Activated CD4-positive, alpha-beta memory T cell treated with anti-CD3 and anti-CD28 coated beads, Interleukin-2, amount 10 ng/mL, durations not matched to agents 7 days and 5 days (primary cell): Measurements from ENCODE around the gene EFHC2. TPM values are rescaled to one million over a fixed set of nuclear protein-coding genes. Genes with fewer than 3 reads are reported as not detected.

Experiments used
- CTCF ChIA-PET: fragments of 350-600 bp; sonication (Branson Sonifier 250); formaldehyde crosslinking; loops from one replicate; lab custom pipeline; 2021; ENCODE audit warnings: antibody characterized with exemption, inconsistent platforms; lab: Charles Lee
- POLR2A ChIA-PET: fragments of 350-600 bp; sonication (Branson Sonifier 250); formaldehyde crosslinking; loops from one replicate; lab custom pipeline; 2021; ENCODE audit warnings: antibody characterized with exemption; lab: Charles Lee
- DNase-seq: peaks from one replicate; pipeline ENCODE4 v3.0.0-alpha.2; 2020
- H3K27ac Mint-ChIP-seq: one replicate; pipeline ENCODE4 v1.8.0; 2021; ENCODE audit warnings: mild to moderate bottlenecking, mixed read lengths
- H3K27me3 Mint-ChIP-seq: one replicate; pipeline ENCODE4 v1.8.0; 2021; ENCODE audit warnings: mixed read lengths
- H3K36me3 Mint-ChIP-seq: one replicate; pipeline ENCODE4 v1.8.0; 2021; ENCODE audit warnings: low read depth, mixed read lengths
- H3K4me1 Mint-ChIP-seq: one replicate; pipeline ENCODE4 v1.8.0; 2021; ENCODE audit warnings: mixed read lengths
- H3K4me3 Mint-ChIP-seq: one replicate; pipeline ENCODE4 v1.8.0; 2021; ENCODE audit warnings: mild to moderate bottlenecking, mixed read lengths
- H3K9me3 Mint-ChIP-seq: one replicate; pipeline ENCODE4 v1.8.0; 2021; ENCODE audit warnings: mixed read lengths
- total RNA-seq, 2 experiments: library from RNA; stranded (reverse); gene quantifications; one replicate each; pipeline ENCODE4 v1.2.3, GENCODE V29; 2021

The EFHC2 gene
- under 1 TPM; 0.63 TPM for total RNA-seq

DNA sequence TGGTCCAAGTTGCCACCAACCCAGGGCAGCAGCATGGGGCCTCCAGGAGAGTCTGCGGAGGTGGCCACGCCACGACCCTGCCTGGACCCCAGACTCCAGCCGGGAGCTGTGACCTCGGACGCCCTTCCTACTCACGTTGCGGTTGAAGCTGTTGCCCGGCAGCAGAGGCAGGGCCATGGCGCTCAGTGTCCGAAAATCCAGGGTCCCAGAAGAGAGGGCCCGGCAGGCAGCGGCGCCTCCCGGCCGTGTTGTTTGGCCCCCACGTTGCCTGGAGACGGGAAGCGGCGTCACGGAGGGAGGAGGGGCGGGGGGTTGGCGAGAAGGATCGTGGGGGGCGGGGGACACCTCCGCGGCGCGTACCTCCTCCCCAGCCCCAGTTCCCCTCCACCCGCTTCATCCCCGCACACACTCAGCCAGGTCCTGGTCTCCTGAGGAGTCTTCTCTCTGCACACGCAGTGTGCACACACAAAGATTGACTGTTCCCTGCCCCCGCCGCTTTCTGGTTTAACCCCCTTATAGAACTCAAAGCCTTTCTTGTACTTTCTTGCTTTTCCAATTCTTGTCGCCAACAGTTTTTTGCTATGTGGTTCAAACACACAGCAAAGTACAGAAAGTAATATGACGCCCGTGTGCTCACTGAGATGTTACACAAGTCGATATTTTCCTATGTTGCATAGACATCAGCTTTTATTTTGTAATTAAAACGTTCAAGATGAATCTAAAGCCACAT is at the start of gene EFHC2:
Gene EFHC2, minus strand, starts transcription at position 261 of the 730 bp plus-strand sequence. Its CDS starts 84 bp downstream, at position 177.
- no peaks in the 10 kb centered on the region for H3K27me3 Mint-ChIP-seq
- no peaks in the 10 kb centered on the region for H3K36me3 Mint-ChIP-seq
- peak within 1 kb of the TSS; percentile 72 for H3K4me3 Mint-ChIP-seq
- ChIA-PET POLR2A (interaction anchor here (1.7 kb wide), 1 partner anchor 90 kb away, joined by 8 read pairs; no protein-coding TSS in a partner anchor), CTCF (no interaction called here)
- DNase-seq = peak; percentile 55
- H3K27ac Mint-ChIP-seq = peak within 1 kb of the TSS; percentile 86
- H3K4me1 Mint-ChIP-seq = peaks cover 20% of the 10 kb centered on the region
- no peaks in the 10 kb centered on the region for H3K9me3 Mint-ChIP-seq

DNA sequence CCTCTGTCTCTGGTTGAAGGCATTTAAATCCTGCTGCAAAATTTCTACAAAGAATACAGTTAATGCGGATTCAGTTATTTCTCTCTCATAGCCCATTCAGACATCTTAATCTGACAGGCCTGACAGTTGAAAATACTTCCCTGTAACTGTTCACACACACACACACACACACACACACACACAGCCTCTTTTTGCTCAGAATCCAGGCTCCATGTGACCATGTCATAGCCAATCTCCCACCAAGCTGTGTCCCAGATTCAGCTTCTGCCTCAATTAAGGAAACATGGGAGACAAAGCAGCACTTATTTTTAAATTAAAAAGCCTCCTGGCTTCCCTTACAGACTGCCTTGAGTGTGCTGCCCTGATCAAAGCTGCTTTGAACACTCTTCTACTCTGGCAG is 49.3 kb upstream of the EFHC2 start:
- Mint-ChIP-seq H3K36me3 (no peaks in the 10 kb centered on the region), H3K27me3 (no peaks in the 10 kb centered on the region), H3K4me3 (no peak overlapping the region), H3K9me3 (no peaks in the 10 kb centered on the region), H3K4me1 (no peaks in the 10 kb centered on the region), H3K27ac (no peak overlapping the region)
- CTCF ChIA-PET = no interaction called here
- POLR2A ChIA-PET = no interaction called here
- no peak for DNase-seq

- Mint-ChIP-seq H3K27ac (no peak overlapping the region), H3K4me1 (no peaks in the 10 kb centered on the region), H3K9me3 (no peaks in the 10 kb centered on the region), H3K36me3 (no peaks in the 10 kb centered on the region), H3K4me3 (no peak overlapping the region), H3K27me3 (no peaks in the 10 kb centered on the region)
- no peak for DNase-seq
- ChIA-PET POLR2A (no interaction called here), CTCF (no interaction called here)
These were observed 41.3 kb upstream of the EFHC2 start for GRCh38 chrX:44384688-44385338.

GRCh38 chrX:44382871-44383270 is 39.4 kb upstream of the EFHC2 start:
- ChIA-PET CTCF (no interaction called here), POLR2A (no interaction called here)
- Mint-ChIP-seq H3K27me3 (no peaks in the 10 kb centered on the region), H3K27ac (no peak overlapping the region), H3K4me3 (no peak overlapping the region), H3K4me1 (no peaks in the 10 kb centered on the region), H3K9me3 (no peaks in the 10 kb centered on the region), H3K36me3 (no peaks in the 10 kb centered on the region)
- DNase-seq = no peak

DNA sequence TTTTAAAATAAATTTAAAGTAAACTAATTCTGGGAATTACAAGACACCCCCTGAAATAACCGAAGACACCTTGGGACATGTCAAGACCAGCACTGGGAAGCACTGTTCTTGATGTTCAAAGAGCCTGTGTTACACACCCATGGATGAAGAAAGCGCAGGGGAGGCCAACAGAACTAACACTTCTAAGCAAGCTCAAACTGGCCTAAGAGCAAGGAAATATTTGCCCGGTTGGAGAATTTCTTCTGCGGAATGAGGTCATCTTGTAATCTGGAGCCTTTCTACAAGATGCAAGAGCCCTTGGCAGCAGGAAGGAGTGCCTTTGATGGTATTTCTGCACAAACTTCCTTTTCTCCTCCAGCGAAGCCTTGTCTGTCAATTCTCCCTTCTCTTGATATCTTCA is 9.3 kb upstream of the EFHC2 start:
- H3K27ac Mint-ChIP-seq = no peak overlapping the region
- DNase-seq = no peak
- no peaks in the 10 kb centered on the region for H3K27me3 Mint-ChIP-seq
- H3K4me1 Mint-ChIP-seq = no peaks in the 10 kb centered on the region
- H3K4me3 Mint-ChIP-seq = no peak overlapping the region
- H3K36me3 Mint-ChIP-seq = no peaks in the 10 kb centered on the region
- no peaks in the 10 kb centered on the region for H3K9me3 Mint-ChIP-seq
- CTCF ChIA-PET = no interaction called here
- POLR2A ChIA-PET = no interaction called here

GRCh38 chrX:44349561-44349960 is 6.1 kb upstream of the EFHC2 start:
- Mint-ChIP-seq H3K27me3 (no peaks in the 10 kb centered on the region), H3K36me3 (no peaks in the 10 kb centered on the region), H3K27ac (no peak overlapping the region), H3K9me3 (no peaks in the 10 kb centered on the region), H3K4me3 (no peak overlapping the region), H3K4me1 (peaks cover 10% of the 10 kb centered on the region)
- CTCF ChIA-PET = no interaction called here
- no peak for DNase-seq
- POLR2A ChIA-PET = no interaction called here

DNA sequence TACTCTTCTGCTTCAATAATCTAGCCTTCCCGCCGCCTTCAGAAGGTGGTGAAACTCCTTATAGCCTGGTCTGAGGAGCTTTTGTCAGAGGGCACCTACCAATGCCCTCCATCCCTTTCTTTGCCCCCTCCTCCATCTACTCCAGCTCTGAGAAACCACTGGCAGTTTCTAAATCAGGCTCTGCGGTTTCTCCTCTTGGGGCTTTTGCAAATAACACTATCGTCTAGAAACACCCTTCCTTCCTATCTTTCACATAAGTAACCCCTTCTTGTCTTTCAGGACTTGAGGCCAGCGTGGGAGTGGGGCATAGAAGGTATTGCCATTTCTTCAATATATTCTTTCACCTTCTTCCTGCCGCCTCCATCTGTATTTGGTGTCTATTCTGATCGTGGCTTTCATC is 1.2 kb upstream of the EFHC2 start:
- H3K27me3 Mint-ChIP-seq = no peaks in the 10 kb centered on the region
- H3K27ac Mint-ChIP-seq = peak overlapping the region; percentile 86
- DNase-seq = peak; percentile 21
- POLR2A ChIA-PET = interaction anchor here (0.5 to 1.7 kb wide), 2 partner anchors 91 to 837 kb away, joined by 4 to 8 read pairs; no protein-coding TSS in a partner anchor
- CTCF ChIA-PET = no interaction called here
- H3K4me1 Mint-ChIP-seq = peaks cover 20% of the 10 kb centered on the region
- H3K9me3 Mint-ChIP-seq = no peaks in the 10 kb centered on the region
- no peaks in the 10 kb centered on the region for H3K36me3 Mint-ChIP-seq
- peak overlapping the region; percentile 72 for H3K4me3 Mint-ChIP-seq

DNA sequence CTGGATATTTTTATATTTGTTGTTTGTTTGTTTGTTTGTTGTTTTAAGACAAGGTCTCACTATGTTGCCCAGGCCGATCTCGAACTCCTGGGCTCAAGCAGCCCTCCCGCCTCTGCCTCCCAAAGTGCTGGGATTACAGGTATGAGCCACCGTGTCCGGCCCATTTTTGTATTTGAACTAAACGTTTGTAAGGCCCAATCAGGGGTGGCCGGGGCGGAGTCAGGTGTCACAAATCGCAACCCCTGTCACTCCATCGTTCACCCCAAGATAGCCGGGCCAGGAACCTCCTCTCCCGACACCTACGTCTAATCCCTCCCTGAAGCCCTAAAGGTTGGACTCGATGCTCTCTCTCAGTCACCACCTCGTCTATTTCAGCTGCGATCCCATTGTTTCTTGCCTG is 722 bp upstream of the EFHC2 start:
- no peaks in the 10 kb centered on the region for H3K36me3 Mint-ChIP-seq
- H3K27me3 Mint-ChIP-seq = no peaks in the 10 kb centered on the region
- H3K27ac Mint-ChIP-seq = peak overlapping the region; percentile 86
- peaks cover 20% of the 10 kb centered on the region for H3K4me1 Mint-ChIP-seq
- ChIA-PET POLR2A (interaction anchor here (0.5 to 1.7 kb wide), 2 partner anchors 91 to 838 kb away, joined by 4 to 8 read pairs; no protein-coding TSS in a partner anchor), CTCF (no interaction called here)
- peak; percentile 75 for DNase-seq
- no peaks in the 10 kb centered on the region for H3K9me3 Mint-ChIP-seq
- H3K4me3 Mint-ChIP-seq = peak overlapping the region; percentile 72

- Mint-ChIP-seq H3K9me3 (no peaks in the 10 kb centered on the region), H3K4me3 (peak overlapping the region; percentile 72), H3K27me3 (no peaks in the 10 kb centered on the region), H3K36me3 (no peaks in the 10 kb centered on the region), H3K27ac (no peak overlapping the region), H3K4me1 (peaks cover 20% of the 10 kb centered on the region)
- ChIA-PET CTCF (no interaction called here), POLR2A (no interaction called here)
- DNase-seq = no peak
These were observed 606 bp downstream of the EFHC2 start for GRCh38 chrX:44342866-44343265.

DNA sequence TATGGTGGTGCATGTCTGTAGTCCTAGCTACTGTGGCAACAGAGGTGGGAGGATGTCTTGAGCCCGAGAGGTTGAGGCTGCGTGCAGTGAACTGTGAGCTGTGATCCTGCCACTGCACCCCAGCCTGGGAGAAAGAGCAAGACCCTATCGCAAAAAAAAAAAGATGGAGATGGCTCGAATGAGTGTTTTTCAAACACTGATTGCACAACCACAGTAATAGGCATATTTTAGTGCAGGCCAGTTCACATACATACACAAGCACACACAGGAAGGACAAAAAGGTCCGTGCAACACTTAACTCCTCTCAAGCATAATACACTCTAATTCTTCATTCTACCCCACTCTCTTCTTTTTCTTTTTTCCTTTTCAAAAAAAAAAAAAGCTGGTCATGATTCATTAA is 5.1 kb downstream of the EFHC2 start:
- Mint-ChIP-seq H3K27ac (no peak overlapping the region), H3K9me3 (no peaks in the 10 kb centered on the region), H3K27me3 (no peaks in the 10 kb centered on the region), H3K4me1 (no peaks in the 10 kb centered on the region), H3K36me3 (no peaks in the 10 kb centered on the region), H3K4me3 (no peak overlapping the region)
- POLR2A ChIA-PET = no interaction called here
- CTCF ChIA-PET = no interaction called here
- no peak for DNase-seq

GRCh38 chrX:44332437-44332836 is 11.0 kb downstream of the EFHC2 start:
- Mint-ChIP-seq H3K9me3 (no peaks in the 10 kb centered on the region), H3K4me3 (no peak overlapping the region), H3K4me1 (peaks cover 17% of the 10 kb centered on the region), H3K27me3 (no peaks in the 10 kb centered on the region), H3K36me3 (no peaks in the 10 kb centered on the region), H3K27ac (no peak overlapping the region)
- CTCF ChIA-PET = no interaction called here
- DNase-seq = no peak
- POLR2A ChIA-PET = no interaction called here

GRCh38 chrX:44330227-44330626 is 13.2 kb downstream of the EFHC2 start:
- Mint-ChIP-seq H3K4me1 (peaks cover 17% of the 10 kb centered on the region), H3K4me3 (no peak overlapping the region), H3K27me3 (no peaks in the 10 kb centered on the region), H3K9me3 (no peaks in the 10 kb centered on the region), H3K36me3 (no peaks in the 10 kb centered on the region), H3K27ac (peak overlapping the region; percentile 59)
- DNase-seq = no peak
- ChIA-PET POLR2A (no interaction called here), CTCF (no interaction called here)

- Mint-ChIP-seq H3K4me1 (peaks cover 3% of the 10 kb centered on the region), H3K27me3 (no peaks in the 10 kb centered on the region), H3K36me3 (no peaks in the 10 kb centered on the region), H3K27ac (no peak overlapping the region), H3K9me3 (no peaks in the 10 kb centered on the region), H3K4me3 (no peak overlapping the region)
- ChIA-PET CTCF (no interaction called here), POLR2A (no interaction called here)
- no peak for DNase-seq
These were observed 23.9 kb downstream of the EFHC2 start for GRCh38 chrX:44319550-44319949.
